Hepatic stellate cell (primary cell): Measurements from ENCODE around the gene TBX2.

Source experiments
- DNase-seq: peaks from one replicate; pipeline ENCODE4 v3.0.0; 2011; ENCODE audit warnings: low spot score

Gene TBX2

GRCh38 chr17:61454381-61455323 is 55.0 kb downstream of the TBX2 start:
- DNase-seq = no peak

GRCh38 chr17:61455324-61456060 is 55.8 kb downstream of the TBX2 start:
- no peak for DNase-seq

- no peak for DNase-seq
These were observed 56.5 kb downstream of the TBX2 start for GRCh38 chr17:61456061-61456681.

GRCh38 chr17:61456688-61457225 is 57.1 kb downstream of the TBX2 start:
- no peak for DNase-seq

GRCh38 chr17:61457226-61457983 is 57.8 kb downstream of the TBX2 start:
- no peak for DNase-seq

GRCh38 chr17:61458000-61458399 is 58.4 kb downstream of the TBX2 start:
- DNase-seq = no peak

GRCh38 chr17:61458421-61459141 is 58.9 kb downstream of the TBX2 start:
- DNase-seq = no peak
